GM21717 (cell line): ENCODE measurements around the gene ZC3H4.
"Not testable (repeated sequence)": the region's sequence is repeated elsewhere in the genome, so short reads cannot be mapped to it uniquely, and the experiment has no call there.

Experiments
- ATAC-seq: cut with Tn5 transposase; IDR thresholded peaks from one replicate; pipeline ENCODE4 v1.9.1; 2021; ENCODE audit warnings: mild to moderate bottlenecking, moderate library complexity; ENCODE audit not compliant: unreplicated experiment

ZC3H4 gene

DNA sequence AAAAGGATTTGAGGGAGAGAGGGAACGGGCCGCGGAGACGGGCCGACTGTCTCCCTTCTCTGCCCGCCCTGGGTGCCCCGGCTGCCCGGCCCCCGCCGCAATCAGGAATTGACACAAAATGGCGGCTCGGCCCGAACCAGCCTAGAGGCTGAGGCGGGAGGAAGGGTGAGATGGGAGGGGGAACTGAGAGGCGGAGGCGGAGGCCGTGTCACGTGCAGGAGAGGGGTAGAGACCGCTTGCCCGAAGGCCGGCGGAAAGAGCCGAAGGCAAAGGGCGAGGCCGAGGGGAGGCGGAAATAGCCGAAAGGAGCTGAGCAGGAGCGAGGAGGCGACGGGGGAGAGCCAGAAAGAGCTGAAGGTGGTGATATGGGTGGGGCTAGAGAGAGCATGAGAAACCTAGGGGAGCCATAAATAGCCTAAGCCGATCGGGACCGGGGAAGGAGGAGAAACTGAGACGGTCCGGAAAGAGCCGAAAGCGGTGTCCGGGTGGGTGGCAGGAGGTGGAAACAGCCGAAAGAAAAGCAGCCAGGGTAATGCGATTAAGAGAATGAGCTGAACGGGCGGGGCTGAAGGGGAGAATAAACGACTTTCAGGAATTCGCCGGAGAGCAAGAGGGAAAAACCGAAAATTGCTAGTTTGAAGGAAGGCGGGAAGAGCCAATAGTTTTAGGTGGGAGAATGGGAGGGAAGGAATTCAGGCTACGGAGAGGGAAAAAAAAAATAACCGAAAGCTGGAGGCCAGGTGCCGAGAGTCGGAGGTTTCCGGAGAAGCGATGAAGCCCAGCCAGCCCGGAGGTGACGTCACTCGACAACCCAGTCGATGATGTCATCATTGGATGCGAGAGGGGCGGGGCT lies at the start of gene ZC3H4:
TSS of gene ZC3H4 (minus strand) at position 780 of the 853 bp plus-strand sequence. CDS start 1,192 bp downstream, outside the sequence.
- ATAC-seq: peak; percentile 69

DNA sequence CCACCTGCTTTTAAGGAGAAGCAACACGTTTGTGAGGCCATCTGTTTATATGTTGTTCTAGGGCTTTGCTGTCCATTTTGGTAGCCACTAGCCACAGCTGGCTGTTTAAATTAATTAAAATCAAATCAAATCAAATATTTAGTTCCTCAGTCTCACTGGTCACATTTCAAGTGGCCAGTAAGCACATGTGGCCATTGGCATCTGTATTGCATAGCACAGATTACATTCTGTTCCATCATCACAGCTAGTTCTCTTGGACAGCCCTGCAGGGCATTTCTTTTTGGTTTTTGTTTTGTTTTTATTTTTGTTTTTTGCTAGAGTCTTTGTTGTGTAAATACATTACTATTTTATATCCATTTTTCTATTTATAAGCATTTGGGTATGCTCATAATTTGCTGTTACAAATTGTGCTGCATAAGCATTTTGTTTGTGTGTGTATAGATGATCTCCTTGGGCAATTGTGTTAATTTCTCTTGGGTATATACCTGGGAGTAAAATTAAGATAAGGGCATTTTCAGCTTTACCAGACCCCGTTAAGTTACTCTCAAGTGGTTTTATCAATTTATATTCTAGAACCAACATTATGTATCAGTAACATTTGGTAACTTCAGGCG lies 48.4 kb upstream of the ZC3H4 start:
- no peak for ATAC-seq

DNA sequence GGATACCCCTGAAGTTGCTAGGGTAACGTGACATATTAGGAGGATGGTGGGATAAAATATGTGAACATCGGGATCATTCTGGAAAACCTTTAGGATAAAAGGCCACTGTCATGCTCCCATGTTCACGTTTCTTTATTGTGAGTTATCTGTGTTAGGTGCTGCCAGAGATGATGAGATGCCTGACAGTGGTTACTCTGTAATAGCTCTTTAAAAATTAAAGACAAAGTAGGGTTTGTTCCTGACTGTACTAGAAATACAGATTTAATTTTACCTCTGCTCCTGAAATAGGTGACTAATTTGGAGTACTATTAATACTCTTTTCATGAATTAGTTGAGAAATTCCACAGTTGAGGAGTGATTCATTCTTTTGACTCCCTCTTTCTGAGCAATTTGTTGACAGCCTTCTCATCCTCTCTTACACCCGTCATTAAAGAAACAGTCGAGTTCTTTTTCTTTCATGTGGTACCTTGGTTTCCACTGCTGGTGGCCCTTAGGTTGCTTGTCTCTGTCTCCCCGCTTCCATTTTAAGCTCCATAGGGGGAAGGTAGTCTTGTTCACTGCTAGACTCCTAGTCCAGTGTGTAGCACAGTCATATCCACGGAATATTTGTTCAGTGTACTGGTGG lies 45.4 kb upstream of the ZC3H4 start:
- ATAC-seq: no peak

DNA sequence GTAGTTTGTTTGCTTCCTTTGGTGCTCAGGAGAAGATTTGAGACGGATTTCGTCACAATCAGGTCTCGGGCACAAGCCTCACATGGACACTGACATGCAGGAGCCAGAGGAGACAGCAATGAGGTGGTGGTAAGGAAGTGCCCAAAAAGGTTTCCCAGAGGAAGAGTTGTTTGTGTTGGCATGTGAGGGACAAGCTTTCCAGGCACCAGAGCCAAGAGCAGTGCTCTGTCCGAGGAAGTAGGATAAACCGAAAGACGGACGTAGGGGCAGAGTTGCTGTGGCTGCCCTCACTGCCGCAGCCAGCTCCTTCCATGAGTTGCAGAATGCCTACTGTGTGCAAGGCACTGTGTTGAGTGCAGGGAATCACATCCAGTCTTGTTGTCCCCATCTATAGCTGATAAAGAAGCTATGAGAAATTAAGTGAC lies 44.8 kb upstream of the ZC3H4 start:
- ATAC-seq: no peak

DNA sequence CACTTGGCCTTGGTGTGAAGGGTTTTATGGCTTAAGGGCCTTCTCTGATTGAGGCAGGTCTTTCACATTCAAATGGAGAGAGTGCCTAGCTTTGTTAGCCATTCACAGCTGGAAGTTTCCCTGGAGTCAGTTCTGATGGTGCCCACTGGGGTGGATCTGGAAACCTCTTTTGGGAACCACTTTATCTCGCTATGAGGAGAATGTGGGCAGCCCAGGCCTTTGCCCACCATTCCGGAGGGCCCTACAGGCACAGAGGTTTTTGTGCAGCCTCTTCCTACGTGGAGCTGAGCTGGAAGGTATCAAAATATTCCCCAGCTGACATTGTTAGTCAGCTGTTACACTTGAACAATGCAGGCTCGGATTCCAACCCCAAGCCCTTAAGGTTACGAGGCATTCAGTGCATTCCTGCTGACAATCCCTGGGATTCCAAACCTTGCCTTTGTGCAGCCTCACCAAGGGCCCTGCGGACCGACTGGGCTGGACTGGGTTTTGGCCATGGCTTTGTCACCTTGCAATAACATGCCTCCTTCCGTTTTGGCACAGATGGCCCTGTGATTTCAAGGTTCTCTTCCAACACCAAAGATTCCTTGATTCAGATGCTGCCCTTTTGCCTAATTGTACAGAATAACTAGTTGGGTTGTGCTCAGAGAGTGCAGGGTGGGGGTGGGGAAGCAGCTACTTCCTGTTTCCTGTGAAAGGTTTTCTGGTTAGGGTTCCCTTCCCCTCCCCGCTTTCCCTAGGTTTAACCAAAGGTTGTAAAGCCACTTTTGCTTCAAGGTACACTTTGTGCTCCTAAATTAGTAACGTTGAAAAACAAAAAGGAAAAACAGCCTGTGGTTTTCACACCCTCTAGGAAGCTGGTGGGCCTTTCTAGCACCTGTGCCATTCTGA lies 44.1 kb upstream of the ZC3H4 start:
- ATAC-seq: no peak

DNA sequence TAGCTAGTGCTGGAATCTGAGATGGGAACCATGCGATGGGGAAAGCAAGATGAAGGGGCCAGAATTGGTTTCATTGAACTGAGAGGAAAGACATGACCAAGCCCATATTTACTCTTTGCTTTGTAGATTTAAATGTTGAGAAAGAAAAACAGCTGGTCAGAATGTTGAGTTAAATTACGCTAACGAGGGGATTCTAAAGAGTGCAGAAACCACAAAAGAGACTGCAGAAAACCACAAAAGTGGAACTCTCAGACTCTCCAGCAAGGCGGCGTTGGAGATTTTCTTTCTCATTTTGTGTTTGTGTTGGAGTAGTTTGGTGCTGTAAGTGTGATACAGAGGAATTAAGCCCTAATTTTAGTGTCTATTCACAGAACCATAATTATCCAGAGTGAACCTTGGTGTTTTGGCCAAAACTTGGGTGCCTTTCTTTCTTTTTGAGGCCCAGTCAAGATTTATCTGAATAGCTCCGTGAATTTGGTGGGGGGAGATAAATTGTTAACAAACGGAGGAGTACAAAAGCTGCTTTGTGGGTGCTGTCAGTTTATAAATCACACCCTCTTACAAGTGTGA lies 43.4 kb upstream of the ZC3H4 start:
- ATAC-seq: no peak

DNA sequence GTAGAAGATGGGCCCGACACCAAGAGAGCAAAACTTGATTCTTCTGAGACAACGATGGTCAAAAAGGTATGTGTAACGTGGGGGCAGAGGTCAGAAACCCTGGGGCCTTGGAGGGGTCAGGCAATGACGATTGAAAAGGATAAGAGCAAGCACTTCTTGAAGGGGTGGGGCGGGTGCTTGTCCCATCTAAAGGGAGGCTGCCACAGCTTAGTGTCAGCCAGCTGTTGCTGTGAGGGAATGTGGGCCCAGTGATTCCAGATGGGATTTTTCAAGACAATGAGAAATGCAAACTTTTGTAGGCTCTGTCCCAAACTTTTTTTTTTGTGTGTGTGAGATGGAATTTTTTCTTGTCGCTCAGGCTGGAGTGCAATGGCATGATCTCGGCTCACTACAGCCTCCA lies 41.6 kb upstream of the ZC3H4 start:
- no peak for ATAC-seq

DNA sequence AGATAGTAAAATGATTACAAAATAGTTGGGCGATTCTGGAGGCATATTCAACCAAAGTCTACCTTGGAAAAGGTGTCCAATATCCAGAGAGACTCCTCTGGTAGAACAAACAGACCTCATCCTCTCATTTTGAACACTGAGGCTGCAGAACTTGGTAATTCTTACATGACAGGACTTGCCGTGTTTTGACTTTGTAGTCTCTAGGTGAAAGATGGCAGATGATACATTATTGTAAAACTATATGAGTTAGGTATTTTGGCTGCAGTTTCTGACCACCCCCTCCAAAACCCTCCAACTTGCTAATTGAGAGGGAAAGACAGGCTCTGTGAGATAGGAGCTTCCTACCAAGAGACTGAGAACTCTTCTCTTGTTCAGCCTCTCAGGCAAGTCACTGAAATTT lies 39.7 kb upstream of the ZC3H4 start:
- ATAC-seq: no peak

DNA sequence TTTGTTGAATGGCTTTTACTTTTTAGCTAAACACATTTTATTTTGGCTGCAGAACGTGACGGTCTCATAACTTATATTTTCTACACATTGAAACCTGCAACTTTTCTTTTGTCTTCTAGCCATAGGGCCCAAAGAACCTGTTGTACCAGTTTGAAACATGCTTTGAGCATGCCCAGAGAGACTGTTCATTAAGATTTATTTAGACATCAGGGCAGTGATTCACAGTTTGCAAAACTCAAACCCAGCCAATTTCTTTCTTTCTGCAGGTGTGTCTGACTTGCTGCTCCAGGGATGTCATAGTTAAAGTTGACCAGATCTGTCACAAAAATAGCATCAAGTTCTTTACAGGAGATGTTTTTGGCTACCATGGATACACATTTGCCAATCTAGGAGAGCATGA lies 39.1 kb upstream of the ZC3H4 start:
- no peak for ATAC-seq

DNA sequence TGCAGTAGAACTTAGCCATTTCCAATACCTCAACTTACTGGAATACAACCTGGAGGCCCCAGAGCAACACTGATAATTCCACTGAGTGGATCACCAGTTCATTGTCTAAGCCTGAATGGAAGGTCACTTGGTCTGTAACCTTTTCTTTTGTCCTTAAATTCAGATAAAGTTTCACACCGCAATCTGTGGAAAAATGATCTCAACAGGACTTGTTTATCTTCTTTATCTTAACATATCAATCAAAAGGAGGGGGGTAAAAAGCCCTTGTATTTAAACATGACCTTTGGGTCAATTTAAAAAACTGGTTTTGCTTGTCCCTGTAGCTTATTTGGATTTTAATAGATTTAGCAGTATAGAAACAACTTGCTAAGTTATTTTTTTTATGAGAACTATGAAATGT lies 38.6 kb upstream of the ZC3H4 start:
- no peak for ATAC-seq

DNA sequence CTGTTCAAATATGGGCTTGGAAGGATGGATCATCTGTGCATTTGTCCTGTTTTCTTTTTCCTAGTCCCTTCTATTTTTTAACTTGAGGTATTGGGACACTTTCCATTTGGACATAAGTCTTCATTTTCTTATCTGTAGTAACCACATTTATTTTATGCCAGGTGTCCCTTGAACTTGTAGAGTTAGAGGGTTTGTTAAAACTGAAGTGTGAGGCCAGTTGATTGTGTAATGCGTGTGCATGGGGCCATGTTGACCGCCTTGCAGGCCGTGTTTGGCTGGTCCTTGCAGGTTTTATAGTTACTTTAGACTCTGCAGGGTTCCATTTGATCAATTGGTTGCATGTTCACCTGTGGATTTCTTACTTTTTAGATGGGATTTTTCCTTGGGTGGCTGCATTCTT lies 38.1 kb upstream of the ZC3H4 start:
- ATAC-seq: no peak

DNA sequence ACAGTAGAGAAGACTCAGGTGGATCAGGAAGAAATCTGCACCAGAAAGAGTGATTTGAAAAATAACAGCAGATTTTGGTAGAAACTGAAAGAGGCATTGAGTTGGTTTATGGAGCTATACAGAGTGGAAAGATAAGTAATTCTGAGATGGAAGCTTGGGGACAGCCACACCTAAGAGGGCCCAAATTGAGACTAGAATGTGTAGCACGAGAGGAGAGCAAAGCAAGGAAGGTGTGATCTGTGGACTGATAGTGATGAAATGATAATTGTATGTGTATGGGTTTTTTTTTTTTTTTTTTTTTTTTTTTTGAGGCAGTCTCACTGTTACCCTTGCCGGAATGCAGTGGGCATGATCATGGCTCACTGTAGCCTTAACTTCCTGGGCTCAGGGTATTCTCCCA lies 33.3 kb upstream of the ZC3H4 start:
- no peak for ATAC-seq

DNA sequence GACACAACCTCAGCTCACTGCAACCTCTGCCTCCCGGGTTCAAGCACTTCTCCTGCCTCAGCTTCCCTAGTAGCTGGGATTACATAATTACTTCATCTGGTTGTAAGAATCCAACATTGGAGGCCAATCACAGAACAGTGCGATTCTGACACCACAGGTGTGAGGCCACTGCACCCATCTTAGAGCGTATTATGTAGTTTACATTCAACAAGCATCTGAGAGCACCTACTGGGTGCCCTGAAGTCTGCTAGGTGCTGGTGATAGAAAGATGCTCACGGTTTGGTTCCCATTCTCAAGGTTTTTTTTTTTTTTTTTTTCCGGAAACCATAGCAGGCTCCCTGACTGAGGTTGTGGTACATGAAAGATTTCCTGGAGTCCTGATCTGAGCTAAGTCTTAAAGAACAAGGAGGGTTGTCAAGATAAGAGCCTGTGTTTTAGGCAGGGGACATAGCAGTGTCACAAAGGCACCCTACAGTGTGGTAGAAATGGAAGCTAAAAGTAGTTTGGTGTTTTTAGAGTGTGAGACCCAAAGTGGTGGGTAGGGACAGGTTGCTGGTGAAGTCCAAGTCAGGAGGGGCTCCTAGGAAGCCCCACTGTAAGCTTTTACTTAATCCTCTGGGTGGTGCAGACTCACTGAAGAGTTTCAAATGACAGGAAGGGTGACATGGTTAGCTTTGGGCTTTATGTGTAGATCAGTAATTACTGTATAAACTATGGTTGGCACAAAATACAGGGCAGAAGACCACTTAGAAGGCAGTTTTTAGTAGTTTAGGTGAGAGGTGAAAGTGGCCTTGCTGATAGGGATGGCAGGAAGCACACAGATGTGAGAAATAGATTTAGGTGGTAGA lies 32.3 kb upstream of the ZC3H4 start:
- no peak for ATAC-seq

DNA sequence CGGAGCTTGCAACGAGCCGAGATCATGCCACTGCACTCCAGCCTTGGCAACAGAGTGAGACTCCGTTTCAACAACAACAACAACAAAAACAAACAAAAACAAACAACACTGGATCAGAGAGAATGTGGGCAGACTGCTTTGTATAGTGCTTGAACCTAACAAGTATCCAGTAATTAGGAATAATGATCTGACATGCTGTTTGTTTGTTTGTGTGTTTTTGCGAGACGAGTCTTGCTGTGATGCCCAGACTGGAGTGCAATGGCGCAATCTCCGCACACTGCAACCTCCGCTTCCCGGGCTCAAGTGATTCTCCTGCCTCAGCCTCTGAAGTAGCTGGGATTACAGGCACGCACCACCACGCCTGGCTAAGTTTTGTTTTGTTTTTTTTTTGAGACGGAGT lies 31.1 kb upstream of the ZC3H4 start:
- no peak for ATAC-seq

DNA sequence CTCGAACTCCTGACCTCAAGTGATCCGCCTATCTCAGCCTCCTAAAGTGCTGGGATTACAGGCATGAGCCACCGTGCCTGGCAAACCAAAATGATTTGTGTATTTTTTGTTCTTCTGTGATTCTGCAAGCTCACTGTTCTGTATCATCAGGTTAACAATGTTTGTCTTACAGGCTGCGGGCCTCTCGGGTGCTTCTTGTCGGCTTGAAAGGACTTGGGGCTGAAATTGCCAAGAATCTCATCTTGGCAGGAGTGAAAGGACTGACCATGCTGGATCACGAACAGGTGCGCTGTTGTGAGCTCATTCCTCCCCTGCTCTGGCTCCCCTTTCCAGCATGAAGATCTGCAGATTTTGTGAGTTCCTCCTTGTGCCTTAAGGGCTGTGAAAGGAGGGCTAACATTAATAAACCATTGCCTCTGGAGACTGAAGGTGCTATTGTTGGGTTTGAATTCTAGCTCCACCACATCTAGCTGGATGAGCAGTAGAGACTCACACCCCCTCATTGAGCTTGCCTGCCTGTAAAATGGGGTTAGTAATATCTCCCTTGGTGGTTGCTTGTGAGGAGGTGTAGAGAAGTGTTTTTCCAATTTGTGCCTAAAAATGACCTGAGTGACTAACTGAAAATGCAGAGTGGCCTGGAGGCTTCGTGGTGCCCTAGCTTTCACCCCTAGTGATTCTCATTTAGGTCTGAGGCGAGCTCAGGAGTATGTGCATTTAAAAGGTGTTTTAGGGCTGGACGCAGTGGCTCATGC lies 29.9 kb upstream of the ZC3H4 start:
- no peak for ATAC-seq

DNA sequence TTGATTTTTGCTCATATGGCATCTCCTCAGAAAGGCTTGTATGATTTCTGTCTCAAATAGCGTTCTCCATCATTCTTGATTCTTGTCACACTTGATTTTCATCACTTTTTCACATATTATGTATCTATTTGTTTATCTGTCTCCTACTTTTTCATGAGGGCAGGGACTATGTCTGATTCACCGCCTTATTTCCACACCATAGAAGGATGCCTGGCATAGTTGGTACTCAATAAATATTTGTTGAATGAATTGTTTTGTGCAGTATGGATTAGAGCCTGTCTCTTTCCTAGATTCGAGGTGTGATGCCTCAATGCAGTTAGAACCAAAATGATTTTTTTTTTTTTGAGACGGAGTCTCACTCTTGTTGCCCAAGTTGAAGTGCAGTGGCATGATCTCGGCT lies 29.2 kb upstream of the ZC3H4 start:
- no peak for ATAC-seq

DNA sequence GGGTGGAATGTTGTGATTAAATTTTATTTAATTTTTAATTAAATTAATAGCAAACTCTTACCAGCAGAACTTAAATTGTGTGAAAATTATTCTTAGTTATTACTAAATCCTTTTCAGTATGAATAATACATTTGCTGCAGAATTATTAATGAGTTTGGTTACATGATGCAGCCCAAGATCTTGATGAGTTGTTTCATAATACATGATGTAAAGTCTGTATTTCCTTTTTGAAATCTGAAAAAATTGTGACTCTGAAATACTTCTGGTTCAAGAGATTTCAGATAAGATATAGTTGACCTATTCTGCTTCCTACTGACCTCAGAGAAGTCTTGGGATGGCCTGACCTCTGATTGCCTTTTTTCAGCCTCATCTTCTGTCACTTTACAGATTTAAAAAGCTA lies 28.1 kb upstream of the ZC3H4 start:
- ATAC-seq: no peak

DNA sequence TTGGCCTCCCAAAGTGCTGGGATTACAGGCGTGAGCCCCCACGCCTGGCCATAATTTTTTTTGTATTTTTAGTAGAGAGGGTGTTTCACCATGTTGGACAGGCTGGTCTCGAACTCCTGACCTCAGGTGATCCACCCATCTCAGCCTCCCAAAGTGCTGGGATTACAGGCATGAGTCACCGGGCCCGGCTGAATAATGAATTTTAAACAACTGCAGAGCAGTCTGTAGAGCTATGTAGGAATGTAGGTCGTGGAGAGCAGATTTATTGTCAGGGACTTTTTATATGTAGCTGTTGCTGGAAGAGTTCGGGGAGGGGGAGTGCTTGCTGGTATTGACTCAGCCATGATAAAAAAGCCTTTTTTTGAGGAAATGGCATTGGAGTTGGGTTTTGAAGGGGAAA lies 27.7 kb upstream of the ZC3H4 start:
- ATAC-seq: not testable (repeated sequence)

DNA sequence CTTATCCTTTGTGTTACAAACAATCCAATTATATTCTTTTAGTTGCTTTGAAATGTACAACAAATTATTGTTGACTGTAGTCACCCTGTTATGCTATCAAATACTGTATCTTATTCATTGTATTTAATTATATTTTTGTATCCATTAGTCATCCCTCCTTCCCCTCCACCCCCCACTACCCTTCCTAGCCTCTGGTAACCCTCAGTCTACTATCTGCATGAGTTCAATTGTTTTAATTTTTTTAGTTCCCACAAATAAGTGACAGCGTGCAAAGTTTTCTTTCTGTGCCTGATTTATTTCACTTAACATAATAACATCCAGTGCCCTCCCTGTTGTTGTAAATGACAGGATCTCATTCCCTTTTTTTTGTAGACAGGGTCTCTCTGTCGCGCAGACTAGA lies 21.6 kb upstream of the ZC3H4 start:
- ATAC-seq: no peak
